GM23338 (cell line): ENCODE results near the gene CELF4. TPM values are rescaled to one million over a fixed set of nuclear protein-coding genes. Genes with fewer than 3 reads are reported as not detected.

Source experiments
- ATAC-seq: fragments of 200-7000 bp; cut with Tn5 transposase; 3 replicates; pipeline ENCODE4 v1.9.1; 2020
- DNase-seq: peaks from one replicate; pipeline ENCODE4 v3.0.0-alpha.2; 2015; ENCODE audit warnings: low spot score
- H2AFZ ChIP-seq: fragments of 200-600 bp; sonication (generic); 2 replicates; pipeline ENCODE4 v1.8.0; 2016; ENCODE audit warnings: antibody characterized with exemption, mild to moderate bottlenecking, moderate library complexity
- H3F3A ChIP-seq: fragments of 200-600 bp; sonication (generic); replicated peaks from 2 replicates; pipeline ENCODE4 v1.8.0; 2017; ENCODE audit warnings: antibody characterized with exemption, mixed run types, low read depth
- H3K27ac ChIP-seq: fragments of 200-600 bp; sonication (generic); 2 replicates; pipeline ENCODE4 v1.6.1; 2016; ENCODE audit warnings: low read depth
- H3K27me3 ChIP-seq: fragments of 200-600 bp; sonication (generic); 2 replicates; pipeline ENCODE4 v1.8.0; 2016; ENCODE audit warnings: mild to moderate bottlenecking, mixed run types, moderate library complexity; ENCODE audit not compliant: insufficient read depth
- H3K36me3 ChIP-seq: fragments of 200-600 bp; sonication (generic); 2 replicates; pipeline ENCODE4 v1.8.0; 2016; ENCODE audit warnings: mild to moderate bottlenecking; ENCODE audit not compliant: insufficient read depth
- H3K4me1 ChIP-seq: fragments of 200-600 bp; sonication (generic); 2 replicates; pipeline ENCODE4 v1.8.0; 2016; ENCODE audit warnings: mild to moderate bottlenecking, moderate library complexity; ENCODE audit not compliant: insufficient read depth
- H3K4me2 ChIP-seq: fragments of 200-600 bp; sonication (generic); 2 replicates; pipeline ENCODE4 v1.7.1; 2017; ENCODE audit warnings: mixed run types
- H3K4me3 ChIP-seq: fragments of 200-600 bp; sonication (generic); 2 replicates; pipeline ENCODE4 v1.6.1; 2016; ENCODE audit warnings: mixed run types
- H3K79me2 ChIP-seq: fragments of 200-600 bp; sonication (generic); replicated peaks from 2 replicates; pipeline ENCODE4 v1.8.0; 2017; ENCODE audit warnings: mild to moderate bottlenecking; ENCODE audit not compliant: insufficient read depth
- H3K9me2 ChIP-seq: fragments of 200-600 bp; sonication (generic); 2 replicates; pipeline ENCODE4 v1.8.0; 2017; ENCODE audit not compliant: insufficient read depth
- H4K20me1 ChIP-seq: fragments of 200-600 bp; sonication (generic); replicated peaks from 2 replicates; pipeline ENCODE4 v1.8.0; 2017; ENCODE audit warnings: mild to moderate bottlenecking; ENCODE audit not compliant: insufficient read depth
- H3K27ac Mint-ChIP-seq: 2 replicates; pipeline ENCODE4 v1.8.0; 2020; ENCODE audit warnings: inconsistent platforms, mild to moderate bottlenecking, moderate library complexity, mixed read lengths
- H3K27me3 Mint-ChIP-seq: 3 replicates; pipeline ENCODE4 v1.8.0; 2022; ENCODE audit warnings: low read depth, mild to moderate bottlenecking, moderate library complexity, mixed read lengths, inconsistent platforms; ENCODE audit not compliant: insufficient read depth, poor library complexity
- H3K36me3 Mint-ChIP-seq: 3 replicates; pipeline ENCODE4 v1.8.0; 2021; ENCODE audit warnings: low read depth, mild to moderate bottlenecking, inconsistent platforms, moderate library complexity, mixed read lengths
- H3K4me1 Mint-ChIP-seq: 3 replicates; pipeline ENCODE4 v1.8.0; 2020; ENCODE audit warnings: mild to moderate bottlenecking, inconsistent platforms, mixed read lengths
- H3K4me3 Mint-ChIP-seq: 3 replicates; pipeline ENCODE4 v1.8.0; 2021; ENCODE audit warnings: moderate library complexity, mild to moderate bottlenecking, inconsistent platforms, mixed read lengths
- H3K9me3 Mint-ChIP-seq: 3 replicates; pipeline ENCODE4 v1.8.0; 2020; ENCODE audit warnings: moderate library complexity, mild to moderate bottlenecking, inconsistent platforms, mixed read lengths
- CTCF ChIP-seq, 2 experiments: fragments of 200-600 bp in 1 of 2; sonication (generic) in 1 of 2; conservative IDR thresholded peaks; 2 replicates each; pipeline versions ENCODE4 v1.5.1 to v1.6.1; 2016 to 2017; ENCODE audit warnings: antibody characterized with exemption in 2 of 2, low read depth in 2 of 2, mild to moderate bottlenecking in 2 of 2, moderate library complexity in 1 of 2
- STAT1 ChIP-seq: IDR thresholded peaks from one replicate; pipeline ENCODE4 v1.6.1; 2016; ENCODE audit warnings: antibody characterized with exemption; ENCODE audit not compliant: unreplicated experiment
- ZNF331 ChIP-seq: fragments of 250-450 bp; sonication (Bioruptor Pico); IDR thresholded peaks from 2 replicates; pipeline ENCODE4 v1.5.0; 2020; ENCODE audit warnings: low read depth, mild to moderate bottlenecking, moderate library complexity
- polyA plus RNA-seq: library from polyadenylated mRNA; unstranded; fragments of >200 nt; fragmentation: Nextera tagmentation; extraction: Ambion mirVana; gene quantifications from 2 replicates; pipeline ENCODE4 v1.2.1, GENCODE V29; 2016
- total RNA-seq: library from RNA; depleted of rRNA; stranded (reverse); fragments of >200 nt; shearing (Covaris generic); gene quantifications from 2 replicates; pipeline ENCODE4 v1.2.3, GENCODE V29; 2014
- TF ChIP-seq, protein P1 (sequence below): fragments of 250-450 bp; sonication (Bioruptor Pico); IDR thresholded peaks from 2 replicates; pipeline ENCODE4 v1.5.0; 2020; ENCODE audit warnings: mild to moderate bottlenecking, moderate library complexity

The CELF4 gene
- total and polyA plus RNA-seq, 2 experiments from 2014 or later, result 2.6 to 6.7 TPM

DNA sequence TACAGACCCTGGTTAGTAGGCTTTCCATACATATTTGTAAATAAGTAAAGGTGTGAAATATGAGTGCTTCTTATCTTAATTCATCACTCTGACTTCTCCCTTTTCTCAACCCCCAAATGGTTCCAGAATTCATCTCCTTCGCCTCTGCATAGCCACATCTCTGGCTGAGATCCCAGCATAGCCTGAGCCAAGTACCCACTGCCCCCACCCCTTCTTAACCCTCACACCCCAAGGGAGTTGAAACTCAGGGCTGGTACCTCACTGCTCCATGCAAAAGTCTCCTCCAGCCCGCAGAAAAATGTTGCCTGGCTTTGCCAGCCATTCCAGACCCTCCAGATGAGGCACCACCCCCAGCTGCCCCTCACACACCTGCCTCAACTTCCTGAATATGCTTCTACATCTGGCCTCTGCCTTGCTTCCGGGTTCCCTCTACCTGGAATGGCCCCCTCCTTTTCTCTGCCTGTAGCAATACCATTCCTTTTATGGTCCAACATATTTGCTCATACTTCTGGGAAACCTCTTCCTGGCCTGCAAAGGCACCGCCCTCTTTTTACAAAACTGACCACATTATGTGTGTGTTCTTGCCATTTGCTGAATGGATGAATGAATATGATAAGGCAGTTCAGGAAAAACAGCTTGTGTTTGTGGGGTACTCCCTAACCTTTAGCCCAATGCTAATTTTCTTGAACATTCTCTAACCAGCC, 112.8 kb downstream of the CELF4 start:
- Histone ChIP-seq H3F3A (0 out of 2 replicates have a peak, but pooled peaks cover 2% of the 10 kb centered on the region), H2AFZ (no peak overlapping the region), H3K36me3 (no peaks in the 10 kb centered on the region), H3K4me2 (no peak overlapping the region), H4K20me1 (no peaks in the 10 kb centered on the region), H3K27ac (no peak overlapping the region), H3K4me1 (peaks cover 10% of the 10 kb centered on the region), H3K4me3 (no peak overlapping the region), H3K27me3 (no peaks in the 10 kb centered on the region), H3K79me2 (no peaks in the 10 kb centered on the region; the same call in 1 of the 2 replicates), H3K9me2 (no peaks in the 10 kb centered on the region)
- H3K9me3 Mint-ChIP-seq, result no peaks in the 10 kb centered on the region
- DNase-seq (no peak), ATAC-seq (no peak)
- no peak overlapping the region for H3K4me3 Mint-ChIP-seq
- peaks cover 47% of the 10 kb centered on the region for H3K4me1 Mint-ChIP-seq
- peaks cover 9% of the 10 kb centered on the region for H3K27me3 Mint-ChIP-seq
- H3K36me3 Mint-ChIP-seq, result no peaks in the 10 kb centered on the region
- no peak overlapping the region for H3K27ac Mint-ChIP-seq
- TF ChIP-seq ZNF331 (CRISPR knock-in tag) (no peak), CTCF (conservative IDR thresholded peaks at IDR 0.05; ENCODE audit: low read depth in 2 of 2) (no peak), STAT1 (no peak)
- TF ChIP-seq, protein P1, sequence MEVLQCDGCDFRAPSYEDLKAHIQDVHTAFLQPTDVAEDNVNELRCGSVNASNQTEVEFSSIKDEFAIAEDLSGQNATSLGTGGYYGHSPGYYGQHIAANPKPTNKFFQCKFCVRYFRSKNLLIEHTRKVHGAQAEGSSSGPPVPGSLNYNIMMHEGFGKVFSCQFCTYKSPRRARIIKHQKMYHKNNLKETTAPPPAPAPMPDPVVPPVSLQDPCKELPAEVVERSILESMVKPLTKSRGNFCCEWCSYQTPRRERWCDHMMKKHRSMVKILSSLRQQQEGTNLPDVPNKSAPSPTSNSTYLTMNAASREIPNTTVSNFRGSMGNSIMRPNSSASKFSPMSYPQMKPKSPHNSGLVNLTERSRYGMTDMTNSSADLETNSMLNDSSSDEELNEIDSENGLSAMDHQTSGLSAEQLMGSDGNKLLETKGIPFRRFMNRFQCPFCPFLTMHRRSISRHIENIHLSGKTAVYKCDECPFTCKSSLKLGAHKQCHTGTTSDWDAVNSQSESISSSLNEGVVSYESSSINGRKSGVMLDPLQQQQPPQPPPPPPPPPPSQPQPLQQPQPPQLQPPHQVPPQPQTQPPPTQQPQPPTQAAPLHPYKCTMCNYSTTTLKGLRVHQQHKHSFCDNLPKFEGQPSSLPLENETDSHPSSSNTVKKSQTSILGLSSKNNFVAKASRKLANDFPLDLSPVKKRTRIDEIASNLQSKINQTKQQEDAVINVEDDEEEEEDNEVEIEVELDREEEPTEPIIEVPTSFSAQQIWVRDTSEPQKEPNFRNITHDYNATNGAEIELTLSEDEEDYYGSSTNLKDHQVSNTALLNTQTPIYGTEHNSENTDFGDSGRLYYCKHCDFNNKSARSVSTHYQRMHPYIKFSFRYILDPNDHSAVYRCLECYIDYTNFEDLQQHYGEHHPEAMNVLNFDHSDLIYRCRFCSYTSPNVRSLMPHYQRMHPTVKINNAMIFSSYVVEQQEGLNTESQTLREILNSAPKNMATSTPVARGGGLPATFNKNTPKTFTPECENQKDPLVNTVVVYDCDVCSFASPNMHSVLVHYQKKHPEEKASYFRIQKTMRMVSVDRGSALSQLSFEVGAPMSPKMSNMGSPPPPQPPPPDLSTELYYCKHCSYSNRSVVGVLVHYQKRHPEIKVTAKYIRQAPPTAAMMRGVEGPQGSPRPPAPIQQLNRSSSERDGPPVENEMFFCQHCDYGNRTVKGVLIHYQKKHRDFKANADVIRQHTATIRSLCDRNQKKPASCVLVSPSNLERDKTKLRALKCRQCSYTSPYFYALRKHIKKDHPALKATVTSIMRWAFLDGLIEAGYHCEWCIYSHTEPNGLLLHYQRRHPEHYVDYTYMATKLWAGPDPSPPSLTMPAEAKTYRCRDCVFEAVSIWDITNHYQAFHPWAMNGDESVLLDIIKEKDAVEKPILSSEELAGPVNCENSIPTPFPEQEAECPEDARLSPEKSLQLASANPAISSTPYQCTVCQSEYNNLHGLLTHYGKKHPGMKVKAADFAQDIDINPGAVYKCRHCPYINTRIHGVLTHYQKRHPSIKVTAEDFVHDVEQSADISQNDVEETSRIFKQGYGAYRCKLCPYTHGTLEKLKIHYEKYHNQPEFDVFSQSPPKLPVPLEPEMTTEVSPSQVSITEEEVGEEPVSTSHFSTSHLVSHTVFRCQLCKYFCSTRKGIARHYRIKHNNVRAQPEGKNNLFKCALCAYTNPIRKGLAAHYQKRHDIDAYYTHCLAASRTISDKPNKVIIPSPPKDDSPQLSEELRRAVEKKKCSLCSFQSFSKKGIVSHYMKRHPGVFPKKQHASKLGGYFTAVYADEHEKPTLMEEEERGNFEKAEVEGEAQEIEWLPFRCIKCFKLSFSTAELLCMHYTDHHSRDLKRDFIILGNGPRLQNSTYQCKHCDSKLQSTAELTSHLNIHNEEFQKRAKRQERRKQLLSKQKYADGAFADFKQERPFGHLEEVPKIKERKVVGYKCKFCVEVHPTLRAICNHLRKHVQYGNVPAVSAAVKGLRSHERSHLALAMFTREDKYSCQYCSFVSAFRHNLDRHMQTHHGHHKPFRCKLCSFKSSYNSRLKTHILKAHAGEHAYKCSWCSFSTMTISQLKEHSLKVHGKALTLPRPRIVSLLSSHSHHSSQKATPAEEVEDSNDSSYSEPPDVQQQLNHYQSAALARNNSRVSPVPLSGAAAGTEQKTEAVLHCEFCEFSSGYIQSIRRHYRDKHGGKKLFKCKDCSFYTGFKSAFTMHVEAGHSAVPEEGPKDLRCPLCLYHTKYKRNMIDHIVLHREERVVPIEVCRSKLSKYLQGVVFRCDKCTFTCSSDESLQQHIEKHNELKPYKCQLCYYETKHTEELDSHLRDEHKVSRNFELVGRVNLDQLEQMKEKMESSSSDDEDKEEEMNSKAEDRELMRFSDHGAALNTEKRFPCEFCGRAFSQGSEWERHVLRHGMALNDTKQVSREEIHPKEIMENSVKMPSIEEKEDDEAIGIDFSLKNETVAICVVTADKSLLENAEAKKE (CRISPR knock-in tag), result no peak
